Stimulated activated CD4-positive, alpha-beta T cell treated with anti-CD3 and anti-CD28 coated beads, Interleukin-1b, Interleukin-23, amount 100 ng/mL, for 4 hours (primary cell): Measurements from ENCODE around the gene LRRC3.

Experiments used
- DNase-seq, 2 donors: peaks; one replicate each; pipeline ENCODE4 v3.0.0-alpha.2; 2020; ENCODE audit warnings: low read depth in 2 of 2

Gene LRRC3

DNA sequence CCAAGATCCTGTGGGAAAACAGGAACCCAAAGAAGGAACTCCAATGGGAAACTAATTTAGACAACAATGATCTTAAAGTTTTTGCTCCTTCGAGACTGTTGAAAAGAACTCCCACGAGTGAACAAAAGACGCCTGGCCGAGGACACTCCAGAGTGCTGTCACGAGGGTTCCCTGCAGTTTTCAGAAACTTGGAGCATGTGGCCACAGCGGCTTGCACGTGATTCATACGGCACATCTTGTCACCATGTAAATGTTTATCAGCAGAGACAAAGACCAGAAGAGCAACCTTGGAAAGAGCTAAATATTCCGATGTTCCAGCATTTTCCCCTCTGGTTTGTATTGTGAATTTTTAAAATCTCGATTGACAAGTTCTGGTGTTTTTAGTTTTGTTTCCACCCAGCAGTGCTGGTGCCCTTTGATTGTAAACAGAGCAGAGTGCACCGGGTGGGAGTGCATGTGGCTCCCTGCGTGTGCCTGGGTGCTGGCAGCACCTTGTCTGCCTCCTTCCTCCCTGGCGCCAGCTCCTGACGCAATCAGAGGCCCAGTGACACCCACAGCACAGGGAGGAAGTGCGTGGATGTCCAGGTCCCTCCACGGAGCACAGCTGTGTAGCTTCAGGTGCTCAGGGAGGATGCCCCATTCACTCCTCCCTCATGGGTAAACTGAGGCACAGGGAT, 23.0 kb downstream of the LRRC3 start:
- no peak for DNase-seq

DNA sequence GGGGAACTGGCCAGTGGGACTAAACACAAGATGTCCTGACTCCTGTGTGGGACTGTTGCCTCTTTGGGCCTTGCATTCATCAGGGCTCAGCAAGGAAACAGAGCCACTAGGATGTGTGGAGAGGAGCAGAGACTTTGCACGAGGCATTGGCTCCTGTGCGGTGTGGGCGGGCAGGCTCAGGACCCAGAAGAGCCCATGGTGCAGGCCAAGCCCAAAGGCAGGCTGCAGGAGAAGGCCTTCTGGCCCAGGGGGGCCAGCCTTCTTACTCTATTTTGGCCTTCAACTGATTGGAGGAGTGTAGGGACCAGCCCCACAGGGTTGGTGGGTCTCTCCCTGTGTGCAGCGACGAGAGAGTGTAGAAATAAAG, 23.5 kb downstream of the LRRC3 start:
- no peak for DNase-seq

DNA sequence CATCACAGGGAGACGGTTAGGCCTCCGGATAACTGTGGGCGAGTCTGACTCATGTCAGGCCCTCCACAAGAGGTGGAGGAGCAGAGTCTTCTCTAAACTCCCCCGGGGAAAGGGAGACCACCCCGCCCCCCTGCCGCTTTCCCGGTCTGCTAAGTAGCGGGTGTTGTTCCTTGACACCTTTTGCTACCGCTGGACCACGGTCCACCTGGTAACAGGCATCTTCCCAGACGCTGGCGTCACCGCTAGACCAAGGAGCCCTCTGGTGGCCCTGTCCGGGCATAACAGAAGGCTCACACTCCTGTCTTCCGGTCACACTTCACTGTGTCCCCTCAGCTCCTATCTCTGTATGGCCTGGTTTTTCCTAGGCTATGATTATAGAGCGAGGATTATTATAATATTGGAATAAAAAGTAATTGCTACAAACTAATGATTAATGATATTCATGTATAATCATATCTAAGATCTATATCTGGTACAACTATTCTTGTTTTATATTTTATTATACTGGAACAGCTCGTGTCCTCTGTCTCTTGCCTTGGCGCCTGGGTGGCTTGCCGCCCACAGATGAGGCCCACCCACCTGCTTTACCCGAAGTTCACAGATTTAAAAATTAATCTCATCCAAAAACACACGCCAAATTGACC, 24.4 kb downstream of the LRRC3 start:
- peak; percentile 13 to 19 for DNase-seq

DNA sequence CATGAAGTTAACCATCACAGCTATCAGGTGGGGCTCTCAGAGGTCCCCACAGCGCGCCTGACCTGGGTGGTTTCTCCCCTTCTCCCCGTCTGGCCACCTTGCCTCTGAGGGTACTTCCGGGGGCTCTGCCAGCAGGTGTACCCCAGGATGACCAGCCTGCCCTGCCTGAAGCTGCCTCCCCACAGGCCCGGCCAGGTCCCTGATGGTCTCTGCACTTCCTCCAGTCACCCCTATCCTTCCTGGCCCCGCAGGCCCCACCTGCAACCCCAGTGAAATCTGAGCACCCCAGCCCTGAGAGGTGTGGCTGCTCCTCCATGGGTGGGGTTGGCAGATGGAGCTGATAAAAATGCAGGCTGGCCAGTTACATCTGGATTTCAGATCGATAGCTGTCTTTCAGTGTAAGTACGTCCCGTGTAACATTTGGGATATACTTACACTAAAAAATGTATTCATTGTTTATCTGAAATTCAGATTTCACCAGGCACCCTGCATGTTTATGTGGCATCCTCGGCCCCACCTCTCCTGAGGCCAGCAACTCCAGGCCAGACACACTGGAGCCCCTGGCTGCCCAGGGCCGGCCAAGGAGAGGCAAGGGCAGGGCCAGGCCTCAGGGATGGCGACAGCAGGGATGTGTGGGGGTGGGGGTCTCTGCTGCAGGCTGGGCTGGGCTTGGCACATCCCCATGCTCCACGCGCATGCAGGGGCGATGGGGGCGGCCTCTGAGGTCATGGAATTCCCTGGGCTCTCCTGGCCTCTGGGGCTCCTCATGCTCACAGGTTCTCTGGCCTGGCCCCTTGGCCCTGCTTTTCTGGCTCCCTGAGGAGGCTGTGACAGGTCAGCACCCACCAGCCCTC, 25.1 kb downstream of the LRRC3 start:
- DNase-seq: no peak

DNA sequence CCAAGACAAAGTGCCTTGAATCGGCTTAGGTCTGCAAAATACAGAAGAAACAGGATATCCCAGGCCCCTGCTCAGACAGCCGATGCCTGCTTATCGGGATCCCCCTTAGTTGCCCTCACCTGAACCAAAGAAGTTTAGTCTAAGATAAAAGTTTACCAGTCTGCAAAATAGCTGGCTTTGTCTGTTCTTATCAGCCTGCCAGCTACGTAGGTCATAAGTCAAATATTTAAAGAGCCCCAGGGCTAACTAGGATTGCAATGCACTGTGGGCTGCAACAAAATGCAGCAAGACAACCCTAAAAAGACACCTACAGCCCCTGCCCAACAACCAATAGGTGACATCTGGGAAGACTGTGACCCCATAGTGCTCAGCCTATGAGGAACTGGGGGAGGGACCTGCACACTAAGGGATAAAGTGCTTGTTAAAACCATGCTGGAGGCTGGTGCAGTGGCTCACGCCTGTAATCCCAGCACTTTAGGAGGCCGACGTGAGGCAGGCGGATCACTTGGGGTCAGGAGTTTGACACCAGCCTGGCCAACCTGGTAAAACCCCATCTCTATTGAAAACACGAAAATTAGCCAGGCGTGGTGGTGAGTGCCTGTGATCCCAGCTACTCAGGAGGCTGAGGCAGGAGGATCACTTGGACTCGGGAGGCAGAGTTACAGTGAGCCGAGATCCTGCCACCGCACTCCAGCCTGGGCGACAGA, 27.4 kb downstream of the LRRC3 start:
- DNase-seq: no peak

DNA sequence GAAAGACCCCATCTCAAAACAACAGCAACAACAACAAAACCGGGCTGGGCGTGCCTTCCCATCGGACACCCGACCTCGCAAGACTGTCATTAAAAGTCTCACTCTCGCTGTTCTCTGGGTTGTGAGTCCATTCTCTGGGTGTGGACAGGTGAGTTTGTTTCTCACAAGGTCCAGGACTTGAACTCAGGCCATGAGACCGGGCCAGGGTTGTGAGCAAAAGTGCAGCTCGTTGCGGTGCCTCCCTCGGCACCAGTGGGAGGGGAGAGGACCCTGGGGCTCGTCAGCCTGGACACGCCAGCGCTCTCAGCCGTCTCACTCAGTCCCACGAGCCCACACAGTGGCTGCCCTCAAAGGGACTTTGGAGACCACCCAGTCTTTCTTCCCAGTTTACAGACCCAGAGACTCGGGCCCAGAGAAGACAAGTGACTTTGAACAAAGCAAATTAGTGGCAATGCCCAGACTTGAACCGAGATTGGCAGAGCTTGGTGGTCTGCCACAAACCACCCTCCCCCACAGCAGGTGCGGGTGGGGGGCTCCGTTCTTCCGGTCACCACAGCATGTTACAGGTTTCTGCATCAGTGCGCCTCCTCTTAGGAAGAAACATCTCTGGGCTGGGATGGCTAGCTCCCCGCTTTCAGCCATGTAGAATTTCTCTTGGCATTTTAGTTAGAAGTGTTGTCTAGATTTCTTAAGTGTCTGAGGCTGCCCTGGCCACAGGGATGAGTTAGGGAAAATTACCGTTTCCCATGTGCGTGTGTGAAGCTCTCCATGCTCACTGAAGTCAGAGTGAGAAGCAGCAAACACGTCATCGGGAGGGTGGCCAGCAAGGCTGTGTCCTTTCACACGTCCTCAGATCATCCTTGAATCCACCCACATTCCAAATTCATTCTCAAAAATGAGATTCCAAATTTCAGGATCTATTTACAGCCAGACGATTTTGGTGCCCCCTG, 28.3 kb downstream of the LRRC3 start:
- DNase-seq: no peak

DNA sequence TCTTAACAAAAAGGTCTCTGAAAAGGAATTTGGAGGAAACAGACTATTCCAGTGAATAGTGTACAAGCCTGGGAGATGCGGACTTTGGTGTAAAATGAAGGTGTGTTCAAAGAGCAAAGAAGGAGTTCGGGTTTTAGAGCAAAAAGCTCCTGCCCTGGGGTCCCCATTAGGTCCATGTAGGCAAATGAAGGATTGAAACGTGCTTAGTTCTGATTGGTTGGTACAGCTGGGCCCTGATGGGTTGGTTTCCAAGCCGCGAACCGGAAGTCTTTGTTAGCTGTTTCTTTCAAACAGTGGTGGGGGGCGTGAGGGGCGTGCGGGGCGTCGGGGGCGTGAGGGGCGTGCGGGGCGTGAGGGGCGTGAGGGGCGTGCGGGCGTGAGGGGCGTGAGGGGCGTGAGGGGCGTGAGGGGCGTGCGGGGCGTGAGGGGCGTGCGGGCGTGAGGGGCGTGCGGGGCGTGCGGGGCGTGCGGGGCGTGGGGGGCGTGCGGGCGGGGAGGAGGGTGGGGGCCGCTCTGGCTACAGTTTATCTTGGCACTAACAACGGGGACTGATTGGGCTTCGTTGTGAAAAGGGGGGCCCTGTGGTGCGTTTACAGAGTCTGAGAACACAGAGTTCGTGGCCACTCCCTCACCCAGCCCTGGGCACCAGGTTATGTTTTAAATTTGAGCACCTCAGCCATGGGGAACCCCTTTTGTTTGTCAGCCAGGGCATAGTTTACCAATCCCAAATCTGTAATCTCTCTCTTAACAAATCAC, 29.4 kb downstream of the LRRC3 start:
- DNase-seq: no peak

DNA sequence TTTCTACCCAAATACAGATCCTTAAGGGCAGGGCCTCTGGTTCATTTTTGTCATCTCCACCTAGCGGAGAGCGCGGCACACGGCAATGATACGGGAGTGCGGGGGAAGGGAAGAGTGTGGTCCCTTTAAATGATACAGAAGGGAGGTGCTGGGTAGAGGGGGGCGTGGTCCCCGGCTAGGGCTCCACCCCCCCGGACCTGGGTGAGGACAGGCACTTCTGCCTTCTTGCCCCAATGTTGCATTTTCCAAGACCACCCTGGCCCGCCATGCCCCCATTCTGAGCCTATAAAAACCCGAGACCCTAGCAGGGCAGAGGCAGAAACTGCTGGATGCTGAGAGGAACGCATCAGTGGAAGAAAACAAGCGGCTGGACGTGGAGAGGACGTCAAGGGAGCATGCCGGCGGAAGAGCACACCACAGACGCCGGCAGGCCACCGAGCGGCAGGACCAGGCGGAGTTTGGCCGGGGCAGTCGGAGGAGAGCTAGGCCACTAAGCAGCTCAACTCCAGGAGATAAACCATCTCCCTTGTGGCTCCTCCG, 30.0 kb downstream of the LRRC3 start:
- DNase-seq: peak; percentile 24 to 46

DNA sequence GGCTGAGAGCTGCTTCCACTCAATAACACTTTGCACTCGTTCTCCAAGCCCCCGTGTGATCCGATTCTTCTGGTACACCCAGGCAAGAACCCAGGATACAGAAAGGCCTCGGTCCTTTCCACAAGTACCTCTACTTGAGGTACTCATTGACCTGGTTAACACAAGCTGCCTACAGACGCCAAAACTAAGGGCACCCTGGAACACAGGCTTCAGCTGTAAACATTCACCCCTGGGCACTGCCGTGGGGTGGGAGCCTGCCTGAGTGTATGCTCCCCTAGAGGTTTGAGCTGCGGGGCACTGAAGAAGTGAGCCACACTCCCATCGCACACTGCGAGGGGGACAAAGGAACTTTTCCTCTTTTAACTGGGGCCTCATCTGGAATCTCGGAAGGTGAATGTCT, 30.5 kb downstream of the LRRC3 start:
- DNase-seq: no peak

DNA sequence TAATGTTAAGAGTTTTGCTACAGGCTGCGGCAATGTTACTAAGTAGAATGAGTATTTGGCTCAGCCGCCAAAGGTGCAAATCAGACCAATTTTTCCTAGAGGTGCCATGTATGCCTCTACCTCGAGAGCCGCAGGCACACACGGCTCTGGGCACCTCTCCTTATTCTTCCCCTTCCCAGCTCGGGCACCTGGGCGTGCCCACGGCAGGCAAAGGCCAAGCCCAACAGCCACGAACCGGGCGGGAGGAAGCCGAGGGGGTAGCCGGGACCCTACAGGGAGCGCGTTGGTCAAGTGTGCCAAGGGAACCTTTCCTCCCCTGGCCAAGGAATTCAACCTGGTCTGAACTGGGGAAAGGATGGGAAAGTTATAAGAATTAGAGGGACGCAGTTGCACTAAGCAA, 31.0 kb downstream of the LRRC3 start:
- no peak for DNase-seq

DNA sequence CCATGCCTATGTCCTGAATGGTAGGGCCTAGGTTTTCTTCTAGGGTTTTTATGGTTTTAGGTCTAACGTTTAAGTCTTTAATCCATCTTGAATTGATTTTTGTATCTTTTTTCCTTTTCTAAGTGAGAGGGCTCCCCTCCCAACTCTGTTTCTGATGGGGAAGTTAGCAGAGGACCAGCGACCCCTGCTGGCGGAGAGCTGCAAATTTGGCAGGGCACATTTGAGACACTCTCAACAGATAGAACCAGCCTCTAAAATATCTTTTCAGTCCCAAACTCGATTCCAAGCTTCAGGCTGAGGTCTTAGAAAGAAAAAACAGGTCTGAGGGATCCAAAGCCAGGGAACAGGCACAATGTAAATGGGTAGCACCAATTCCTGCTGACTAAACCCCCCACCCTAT, 32.5 kb downstream of the LRRC3 start:
- peak in 1 of 2 donors; percentile 52 for DNase-seq

DNA sequence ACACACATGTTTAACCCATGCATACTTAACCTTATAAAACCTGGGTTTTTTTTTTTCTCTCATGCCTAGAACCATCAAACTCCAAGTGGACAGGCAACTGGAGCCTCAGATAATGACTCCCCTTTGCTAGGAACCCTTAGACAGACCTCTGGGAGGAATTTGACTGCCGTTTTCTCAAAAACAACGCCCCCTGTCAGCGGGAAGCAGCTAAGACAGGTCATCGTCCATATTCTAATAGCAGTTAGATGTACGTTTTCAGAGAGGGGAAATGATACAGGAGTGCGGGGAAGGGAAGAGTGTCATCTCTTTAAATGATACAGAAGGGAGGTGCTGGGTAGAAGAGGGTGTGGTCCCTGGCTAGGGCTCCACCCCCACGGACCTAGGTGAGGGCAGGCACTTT, 34.7 kb downstream of the LRRC3 start:
- DNase-seq: no peak

DNA sequence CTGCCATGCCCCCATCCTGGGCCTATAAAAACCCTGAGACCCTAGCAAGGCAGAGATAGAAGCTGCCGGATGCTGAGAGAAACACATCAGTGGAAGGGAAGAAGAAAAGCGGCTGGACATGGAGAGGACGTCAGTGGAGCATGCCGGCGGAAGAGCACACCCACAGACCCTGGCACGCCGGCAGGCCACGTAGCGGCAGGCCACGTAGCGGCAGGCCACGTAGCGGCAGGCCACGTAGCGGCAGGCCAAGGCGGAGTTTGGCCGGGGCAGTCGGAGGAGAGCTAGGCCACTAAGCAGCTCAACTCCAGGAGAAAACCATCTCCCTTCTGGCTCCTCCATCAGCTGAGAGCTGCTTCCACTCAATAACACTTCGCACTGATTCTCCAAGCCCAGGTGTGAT, 35.1 kb downstream of the LRRC3 start:
- no peak for DNase-seq

DNA sequence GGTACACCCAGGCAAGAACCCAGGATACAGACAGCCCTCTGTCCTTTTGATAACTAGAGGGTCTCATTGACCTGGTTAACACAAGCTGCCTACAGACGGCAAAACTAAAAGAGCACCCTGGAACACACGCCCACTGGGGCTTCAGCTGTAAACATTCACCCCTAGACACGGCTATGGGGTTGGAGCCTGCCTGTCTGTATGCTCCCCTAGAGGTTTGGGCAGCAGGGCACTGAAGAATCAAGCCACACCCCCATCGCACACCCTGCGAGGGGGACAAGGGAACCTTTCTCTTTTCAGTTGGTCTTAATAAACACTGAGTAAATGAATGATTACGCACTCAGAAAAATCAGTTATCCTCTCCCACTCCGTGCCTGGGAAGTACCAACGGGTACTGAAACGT, 35.5 kb downstream of the LRRC3 start:
- no peak for DNase-seq

DNA sequence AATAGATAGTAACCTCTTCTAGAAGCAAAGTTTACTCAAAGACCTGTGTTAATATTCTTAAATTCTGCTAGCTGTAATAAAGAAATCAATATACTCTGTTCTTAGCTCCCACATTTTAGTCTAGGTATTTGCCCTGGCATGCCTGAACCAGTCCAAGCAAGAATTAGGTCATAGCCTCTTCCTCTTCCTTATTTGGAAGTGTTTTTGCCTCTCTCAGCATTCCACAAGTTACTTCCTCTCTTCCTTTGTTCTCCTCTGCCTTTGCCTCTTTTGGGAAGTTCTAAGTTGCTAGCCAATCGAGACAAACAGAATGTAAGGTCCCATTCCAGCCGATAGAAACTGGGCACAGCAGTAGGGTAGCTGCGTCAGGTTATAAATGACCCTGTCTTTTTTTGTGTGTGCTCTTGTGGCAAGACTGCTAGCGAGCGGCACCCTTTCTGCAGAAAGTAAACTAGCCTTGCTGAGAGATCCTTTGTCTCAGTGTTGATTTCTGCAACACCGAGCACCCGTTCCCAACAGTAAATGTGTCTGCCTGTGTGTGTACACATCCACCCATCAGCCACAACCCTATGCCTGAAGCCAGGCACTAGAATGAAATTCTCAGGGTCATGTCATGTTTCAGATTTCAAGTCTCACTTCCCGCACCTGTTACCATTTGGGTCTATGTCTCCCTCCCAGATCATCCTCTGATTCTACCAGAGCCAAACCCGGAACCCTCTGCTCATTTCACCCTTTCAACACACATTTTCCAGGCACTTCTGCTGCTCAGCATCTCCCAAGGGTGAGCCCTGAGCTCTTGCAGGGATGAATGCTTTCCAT, 37.5 kb downstream of the LRRC3 start:
- DNase-seq: no peak

DNA sequence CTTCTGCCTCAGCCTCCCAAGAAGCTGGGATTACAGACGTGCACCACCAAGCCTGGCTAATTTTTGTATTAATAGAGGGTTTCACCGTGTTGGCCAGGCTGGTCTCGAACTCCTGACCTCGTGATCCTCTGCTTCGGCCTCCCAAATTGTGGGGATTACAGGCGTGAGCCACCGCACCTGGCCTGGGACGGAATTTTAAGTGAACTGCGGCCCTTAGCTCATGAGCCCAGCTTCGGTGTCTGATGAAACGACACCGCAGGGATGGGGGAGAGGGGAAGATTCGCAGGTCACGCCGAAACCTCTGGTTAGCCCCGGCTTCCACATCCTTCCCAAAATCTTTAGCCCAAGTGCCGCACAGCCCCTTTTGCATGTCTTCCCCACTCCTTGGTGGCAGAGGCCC, 39.1 kb downstream of the LRRC3 start:
- no peak for DNase-seq

DNA sequence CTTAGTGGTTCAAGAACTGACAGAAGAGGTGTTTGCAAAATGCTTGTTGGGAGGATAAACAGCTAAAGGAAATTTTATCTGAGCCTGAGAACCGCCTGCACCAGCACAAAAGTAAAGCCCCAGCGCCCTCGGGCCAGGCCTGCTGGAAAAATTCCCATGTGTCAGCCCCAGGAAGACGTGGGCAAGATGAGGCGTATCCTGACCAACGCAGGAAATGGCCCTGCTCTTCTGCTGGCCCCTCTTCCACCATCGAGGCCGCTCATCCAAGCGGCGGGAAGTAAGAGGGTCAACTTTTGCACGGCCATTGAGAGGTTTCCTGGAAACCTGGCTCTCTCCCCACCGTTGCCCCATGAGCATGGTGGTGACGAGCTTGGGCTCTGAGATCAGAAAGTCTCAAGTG, 39.6 kb downstream of the LRRC3 start:
- DNase-seq: no peak

DNA sequence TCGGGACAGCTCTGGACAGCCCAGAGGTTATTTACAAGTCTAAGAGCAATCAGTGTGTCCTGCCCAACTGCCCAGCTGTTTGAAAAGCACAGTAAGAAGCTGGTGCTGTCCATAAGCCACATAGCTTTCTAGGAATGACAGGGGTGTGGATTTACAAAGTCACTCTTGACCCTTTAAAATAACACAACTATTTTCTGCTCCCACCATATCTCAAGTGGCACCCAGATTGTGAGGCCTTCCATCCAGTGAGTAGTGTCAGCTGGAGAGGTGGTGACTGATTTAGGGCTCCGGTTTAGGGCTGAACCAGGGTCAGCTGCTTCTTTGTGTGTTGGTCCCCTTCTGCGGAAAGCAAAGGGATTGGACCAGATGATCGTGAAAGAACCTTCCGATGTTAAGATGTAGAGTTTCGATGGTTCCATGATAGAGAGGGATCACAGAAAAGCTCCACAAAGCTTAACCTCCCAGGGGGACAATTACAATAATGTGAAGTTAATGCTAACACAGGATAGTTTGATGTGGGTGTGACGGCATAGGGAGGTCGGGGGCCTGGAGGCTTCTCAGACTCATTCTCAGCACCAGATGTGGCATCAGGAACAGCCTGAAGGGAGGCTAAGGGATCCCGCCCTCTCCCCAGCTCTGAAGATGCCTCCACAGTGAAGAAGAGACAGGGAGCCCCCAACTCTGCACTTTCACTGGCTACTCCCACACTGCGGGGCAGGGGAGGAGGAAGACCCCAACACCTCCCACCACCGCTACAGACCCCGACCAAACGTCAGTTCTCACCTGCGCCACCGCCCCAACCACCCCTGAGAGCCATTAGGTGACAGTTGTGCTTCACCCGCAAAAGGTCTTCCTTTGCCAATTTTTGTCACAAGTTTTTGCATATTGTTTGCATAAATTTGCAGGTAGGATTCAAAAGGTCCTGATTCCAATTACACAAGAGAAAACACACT, 40.6 kb downstream of the LRRC3 start:
- no peak for DNase-seq
